ENCODE measurements around the gene OTOS.

Gene OTOS

DNA sequence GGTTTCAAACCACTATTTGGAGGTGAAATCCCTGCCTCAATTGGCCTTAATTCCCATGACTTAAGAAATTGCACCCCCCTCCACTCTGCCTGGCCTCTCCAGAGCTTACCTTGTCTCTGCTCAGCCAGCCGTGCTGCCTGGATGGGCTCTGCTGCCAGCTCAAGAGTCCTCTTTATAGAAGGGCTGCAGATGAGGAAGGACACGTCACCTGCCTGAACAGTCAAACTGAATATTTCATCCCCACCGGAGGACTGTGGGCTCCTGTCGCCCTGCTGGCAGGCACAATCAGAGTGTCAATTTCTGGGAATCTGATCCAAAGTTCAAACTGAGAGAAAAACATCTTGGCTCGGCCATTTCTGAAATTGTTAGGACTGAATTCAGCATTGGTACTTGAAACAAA lies at the start of gene OTOS:
Gene OTOS (minus strand): TSS at position 148 of the 400 bp plus-strand sequence. CDS start 332 bp downstream, outside the sequence.
- DNase-seq (ENCODE audit: low read depth) = no peak

- DNase-seq (ENCODE audit: low read depth) = no peak
These were observed 49.2 kb upstream of the OTOS start for GRCh38 chr2:240189686-240190085.

DNA sequence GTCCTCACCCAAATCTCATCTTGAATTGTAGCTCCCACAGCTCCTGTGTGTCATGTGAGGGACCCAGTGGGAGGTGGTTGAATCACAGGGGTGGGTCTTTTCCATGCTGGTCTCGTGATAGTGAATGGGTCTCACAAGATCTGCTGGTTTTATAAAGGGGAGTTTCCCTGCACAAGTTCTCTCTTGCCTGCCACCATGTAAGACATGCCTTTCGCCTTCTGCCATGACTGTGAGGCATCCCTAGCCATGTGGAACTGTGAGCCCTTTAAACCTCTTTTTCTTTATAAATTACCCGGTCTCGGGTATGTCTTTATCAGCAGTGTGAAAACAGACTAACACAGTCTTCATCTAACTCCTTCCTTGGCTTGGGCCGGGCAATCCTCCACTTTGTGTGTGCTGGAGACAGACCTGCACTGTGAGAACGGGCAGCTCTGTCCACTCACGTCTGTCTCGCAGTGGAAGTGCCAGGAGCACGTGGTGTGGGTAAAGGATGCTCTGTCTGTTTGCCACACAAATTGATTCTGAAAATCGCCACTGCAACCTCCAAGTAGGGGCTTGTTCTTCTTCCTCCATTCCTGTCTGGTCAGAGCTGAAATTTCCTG lies 47.6 kb upstream of the OTOS start:
- no peak for DNase-seq (ENCODE audit: low read depth)

- DNase-seq (ENCODE audit: low read depth) = no peak
These were observed 45.8 kb upstream of the OTOS start for GRCh38 chr2:240186191-240186725.

DNA sequence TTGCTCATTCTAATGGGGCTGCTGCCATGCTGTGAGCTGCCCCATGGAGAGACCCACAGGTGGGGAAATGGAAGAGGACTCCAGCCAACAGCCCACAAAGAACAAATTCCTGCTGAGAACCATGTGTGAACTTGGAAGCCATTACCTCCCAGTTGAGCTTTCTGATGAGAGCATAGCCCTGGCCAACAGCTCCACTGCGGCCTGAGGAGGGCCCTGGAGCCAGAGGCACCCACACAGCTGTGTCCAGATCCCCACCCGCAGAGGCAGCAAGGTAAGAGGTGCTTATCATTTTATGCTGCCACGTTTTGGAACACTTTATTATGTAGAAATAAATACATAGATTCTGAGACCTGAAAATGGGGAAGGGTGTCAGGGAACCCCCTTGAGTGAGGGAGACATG lies 44.2 kb upstream of the OTOS start:
- DNase-seq (ENCODE audit: low read depth) = no peak

- DNase-seq (ENCODE audit: low read depth) = no peak
These were observed 43.6 kb upstream of the OTOS start for GRCh38 chr2:240183875-240184590.

GRCh38 chr2:240183006-240183874 lies 42.8 kb upstream of the OTOS start:
- DNase-seq (ENCODE audit: low read depth) = no peak

DNA sequence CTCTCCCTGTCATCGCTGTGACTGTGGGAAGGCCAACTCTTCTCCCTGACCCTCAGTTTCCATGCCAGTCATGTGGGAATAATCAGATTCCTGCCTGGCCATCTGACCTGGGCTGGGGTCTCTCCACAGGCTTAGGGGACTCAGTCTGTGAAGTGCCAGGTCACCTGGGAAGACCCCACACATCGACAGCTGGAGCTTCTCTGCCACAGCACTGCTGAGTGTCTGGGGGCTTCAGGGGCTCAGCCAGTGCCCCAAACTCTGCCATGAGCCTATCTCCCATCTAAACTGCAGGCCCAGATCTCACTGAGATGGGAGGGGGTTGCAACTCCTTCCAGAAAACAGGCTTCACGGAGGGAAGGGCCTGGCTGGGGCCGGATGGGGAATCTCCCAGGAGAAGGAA lies 42.0 kb upstream of the OTOS start:
- DNase-seq (ENCODE audit: low read depth) = no peak

DNA sequence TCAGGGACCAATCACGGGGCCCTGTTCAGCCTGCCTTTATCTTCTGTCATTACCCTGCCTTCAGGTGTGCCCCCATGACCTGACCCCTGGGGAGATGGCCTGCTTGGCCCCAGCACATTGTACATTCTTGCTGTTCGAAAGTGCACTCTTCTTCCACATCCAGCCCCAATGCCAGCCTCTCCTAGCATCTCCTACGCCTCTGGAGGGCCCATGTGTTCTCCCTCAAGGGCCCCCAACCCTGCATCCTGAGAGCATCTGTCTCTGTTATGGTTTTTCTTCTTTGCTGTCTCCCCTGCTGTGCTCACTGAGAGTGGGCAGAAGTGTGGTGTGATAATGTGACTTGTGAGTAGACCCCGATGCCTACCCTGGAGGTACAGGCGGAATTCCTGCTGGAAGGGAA lies 41.5 kb upstream of the OTOS start:
- no peak for DNase-seq (ENCODE audit: low read depth)

GRCh38 chr2:240179941-240180666 lies 39.6 kb upstream of the OTOS start:
- no peak for DNase-seq (ENCODE audit: low read depth)

- no peak for DNase-seq (ENCODE audit: low read depth)
These were observed 38.8 kb upstream of the OTOS start for GRCh38 chr2:240179186-240179815.

DNA sequence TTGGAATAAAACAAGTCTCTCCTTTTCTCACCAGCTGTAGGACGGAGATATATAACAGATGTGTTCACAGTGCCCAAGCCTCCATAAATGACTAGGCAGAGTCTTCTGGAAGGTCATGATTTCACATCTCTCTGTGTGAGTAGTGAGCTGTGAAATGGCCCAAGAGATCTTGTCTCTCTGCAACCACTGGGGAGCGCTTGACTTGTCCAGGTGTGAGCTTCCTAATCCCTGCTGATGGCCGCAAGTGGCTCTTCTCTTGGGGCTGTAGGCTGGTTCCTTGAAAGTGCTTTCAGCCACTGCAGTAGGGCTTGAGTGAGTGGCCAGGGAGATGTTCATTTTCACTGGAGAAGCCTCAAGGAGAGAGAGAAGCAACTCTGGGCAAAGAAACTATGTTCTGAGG lies 38.1 kb upstream of the OTOS start:
- DNase-seq (ENCODE audit: low read depth) = no peak

DNA sequence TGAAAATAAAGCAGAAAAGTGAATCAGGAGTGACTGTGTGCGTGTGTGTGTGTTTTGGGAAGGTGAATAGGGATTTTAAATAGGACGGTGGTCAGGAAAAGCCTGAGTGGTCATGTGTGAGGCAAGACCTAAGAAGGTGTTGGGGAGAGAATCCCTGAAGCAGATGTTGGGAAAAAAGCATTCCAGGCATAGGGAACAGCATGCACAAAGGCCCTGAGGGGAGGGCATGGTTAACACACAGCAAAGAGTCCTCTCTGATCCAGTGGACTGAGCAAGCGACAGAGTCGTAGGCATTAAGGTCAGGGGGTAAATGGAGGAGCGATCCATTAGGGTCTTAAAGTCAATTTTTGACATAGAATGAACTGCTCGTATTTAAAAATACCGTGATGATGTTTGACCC lies 34.0 kb upstream of the OTOS start:
- no peak for DNase-seq (ENCODE audit: low read depth)

- DNase-seq (ENCODE audit: low read depth) = no peak
These were observed 31.8 kb upstream of the OTOS start for GRCh38 chr2:240172071-240172895.

DNA sequence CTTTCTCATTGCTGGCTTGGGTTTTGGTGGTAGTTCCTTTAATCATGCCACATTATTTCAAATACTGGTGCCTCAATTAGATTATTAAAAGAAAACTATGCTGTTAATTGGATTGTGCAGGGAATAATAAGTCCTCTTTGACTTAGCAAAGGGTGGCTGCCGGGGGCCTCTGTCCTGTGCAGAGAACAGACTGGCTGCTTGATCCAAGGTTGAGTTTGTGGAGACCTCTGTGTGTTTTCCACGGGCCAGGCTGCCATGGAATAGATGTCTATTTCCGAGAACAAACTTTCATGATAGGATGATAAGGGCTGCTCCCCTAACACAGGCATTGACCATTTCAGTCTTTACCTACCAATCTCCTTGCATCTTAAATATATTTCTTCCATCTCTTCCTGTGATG lies 30.4 kb upstream of the OTOS start:
- DNase-seq (ENCODE audit: low read depth) = no peak

DNA sequence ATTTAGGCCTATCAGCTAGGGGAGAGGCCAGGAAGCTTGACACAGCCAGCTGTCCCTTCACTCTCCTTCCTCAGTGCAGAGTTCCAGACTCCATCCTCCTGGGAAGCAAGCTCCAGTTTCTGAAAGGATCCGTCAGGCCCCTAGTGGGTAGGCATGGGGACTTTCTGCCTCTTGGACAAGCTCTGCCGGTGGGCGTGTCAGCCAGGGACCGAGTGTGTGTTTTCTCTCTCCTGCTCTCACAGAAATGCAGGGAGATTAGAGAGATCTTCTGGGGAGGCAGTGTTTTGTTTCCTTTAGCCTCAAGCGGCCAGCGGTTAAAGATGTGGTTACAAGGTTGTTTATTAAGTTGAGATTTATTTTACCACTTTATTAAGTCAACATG lies 29.9 kb upstream of the OTOS start:
- no peak for DNase-seq (ENCODE audit: low read depth)

DNA sequence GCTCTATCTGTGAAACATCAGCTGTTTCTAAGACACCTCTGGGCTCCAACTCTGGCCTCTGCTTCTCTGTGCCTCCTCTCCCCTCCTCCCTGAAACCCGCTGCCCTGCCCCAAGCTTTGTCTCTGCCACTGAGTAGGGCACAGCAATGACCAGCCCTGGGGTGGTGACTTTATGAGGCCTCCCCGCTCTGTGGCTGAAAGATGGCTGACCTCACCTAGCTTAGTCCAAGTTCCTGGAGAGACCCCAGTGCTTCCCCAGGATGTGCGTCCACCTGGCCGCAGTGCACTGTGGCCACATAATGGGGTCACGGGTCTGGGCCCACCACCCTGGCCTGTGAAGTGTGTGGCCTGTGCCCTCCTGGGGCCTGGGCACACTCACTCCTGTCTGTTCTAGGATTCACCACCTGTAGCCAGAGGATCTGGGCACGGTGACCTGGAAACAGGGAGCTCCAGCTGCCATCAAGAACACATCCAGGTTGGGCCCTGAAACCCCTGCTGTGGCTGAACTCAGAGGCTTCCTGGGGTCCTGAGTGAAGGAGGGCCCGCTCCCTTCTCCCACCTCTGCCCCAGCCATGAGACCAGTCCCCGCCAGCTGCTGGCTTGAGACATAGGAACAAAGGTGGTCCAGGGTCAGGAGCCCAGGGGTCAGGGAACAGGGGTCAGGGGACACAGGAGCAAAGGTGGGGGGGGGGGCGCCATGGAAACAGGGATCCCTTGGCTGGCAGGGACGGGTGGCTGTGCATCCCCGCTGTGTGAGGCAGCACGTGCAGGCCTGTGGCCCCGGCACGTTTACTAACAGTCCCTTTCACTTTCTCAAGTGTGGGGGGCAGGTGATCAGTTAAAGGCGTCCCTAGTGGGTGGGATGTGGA lies 29.3 kb upstream of the OTOS start:
- DNase-seq (ENCODE audit: low read depth) = no peak

DNA sequence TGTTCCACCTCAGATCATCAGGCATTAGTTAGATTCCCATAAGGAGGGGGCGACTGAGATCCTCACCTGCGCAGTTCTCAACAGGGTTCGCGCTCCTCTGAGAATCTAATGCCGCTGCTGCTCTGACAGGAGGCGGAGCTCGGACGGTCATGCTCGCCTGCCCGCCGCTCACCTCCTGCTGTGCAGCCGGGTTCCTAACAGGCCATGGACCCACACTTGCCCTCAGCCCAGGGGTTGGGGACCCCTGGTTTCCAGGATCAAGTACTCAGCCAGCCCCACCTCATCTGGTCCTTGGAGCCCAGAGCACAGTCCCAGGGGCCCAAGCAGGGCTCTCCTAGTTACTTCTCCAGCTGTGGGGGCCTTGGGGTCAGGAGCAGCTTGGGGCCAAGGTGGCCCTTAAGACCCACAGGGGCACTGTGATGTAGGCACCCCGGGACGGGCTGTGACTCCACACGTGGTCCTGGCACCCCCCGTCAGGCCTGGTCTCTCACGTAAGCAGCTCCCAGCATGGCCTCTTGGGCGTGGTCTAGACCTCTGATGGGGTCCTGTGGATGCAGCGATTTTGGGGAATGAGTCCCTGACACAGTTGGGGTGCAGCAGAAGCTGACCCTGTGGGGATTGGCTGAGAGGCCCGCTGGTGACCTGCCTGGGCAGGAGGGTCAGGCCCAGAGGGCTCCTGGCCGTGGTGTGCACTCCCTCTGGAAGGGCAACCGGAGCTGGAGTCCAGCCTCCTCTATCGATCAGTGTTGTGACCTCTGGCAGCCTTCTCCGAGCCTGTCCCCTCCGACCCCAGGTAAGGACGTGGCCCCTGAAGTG lies 28.3 kb upstream of the OTOS start:
- no peak for DNase-seq (ENCODE audit: low read depth)

DNA sequence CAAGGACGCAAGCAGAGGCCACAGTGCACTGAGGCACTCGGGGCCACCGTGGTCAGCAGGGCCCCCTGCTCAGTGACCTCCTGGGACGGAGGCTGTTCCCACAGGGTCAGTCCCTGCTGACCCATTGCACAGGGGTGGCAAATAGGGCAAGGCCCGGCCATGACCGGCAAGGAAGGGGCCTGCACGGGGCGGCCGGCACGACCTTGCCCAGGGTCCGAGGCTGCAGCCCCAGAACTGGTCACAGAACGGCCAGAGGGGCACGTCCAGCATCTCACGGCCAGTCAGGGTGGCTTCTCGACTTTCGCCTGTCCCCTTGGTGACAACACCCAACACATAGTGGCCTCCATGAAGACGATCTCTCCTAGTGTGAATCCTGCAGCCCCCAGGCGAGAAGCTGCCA lies 27.6 kb upstream of the OTOS start:
- no peak for DNase-seq (ENCODE audit: low read depth)
